22Rv1 (cell line): ENCODE data around the gene DENND2C.

ENCODE experiments used
- ZFX ChIP-seq: fragments of 450-650 bp; IDR thresholded peaks from 2 replicates; pipeline ENCODE4 v1.6.1; 2017; ENCODE audit warnings: antibody characterized with exemption, borderline replicate concordance
- TF ChIP-seq, protein P1 (sequence below): fragments of 450-650 bp; IDR thresholded peaks from 2 replicates; pipeline ENCODE4 v1.5.1; 2017; ENCODE audit warnings: mild to moderate bottlenecking

DNA sequence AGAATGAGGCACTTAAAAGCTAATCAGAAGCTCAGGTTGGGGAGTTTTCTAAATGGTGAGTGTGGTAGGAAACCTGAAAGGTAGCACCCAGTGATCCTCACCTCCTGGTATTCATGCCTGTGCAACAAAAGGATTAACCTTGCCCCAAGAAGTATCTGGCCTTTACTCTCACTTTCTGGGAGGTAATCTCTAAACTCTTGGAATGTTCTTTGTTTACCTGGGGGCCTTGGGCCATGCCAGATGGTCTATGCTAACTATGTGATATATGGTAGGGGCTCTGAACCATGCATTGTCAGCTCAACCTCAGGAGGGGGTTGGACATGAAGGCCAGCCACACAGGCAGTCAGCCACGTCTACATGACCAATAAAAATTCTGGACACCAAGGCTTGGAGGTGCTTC, 134.4 kb downstream of the DENND2C start:
- TF ChIP-seq, protein P1, sequence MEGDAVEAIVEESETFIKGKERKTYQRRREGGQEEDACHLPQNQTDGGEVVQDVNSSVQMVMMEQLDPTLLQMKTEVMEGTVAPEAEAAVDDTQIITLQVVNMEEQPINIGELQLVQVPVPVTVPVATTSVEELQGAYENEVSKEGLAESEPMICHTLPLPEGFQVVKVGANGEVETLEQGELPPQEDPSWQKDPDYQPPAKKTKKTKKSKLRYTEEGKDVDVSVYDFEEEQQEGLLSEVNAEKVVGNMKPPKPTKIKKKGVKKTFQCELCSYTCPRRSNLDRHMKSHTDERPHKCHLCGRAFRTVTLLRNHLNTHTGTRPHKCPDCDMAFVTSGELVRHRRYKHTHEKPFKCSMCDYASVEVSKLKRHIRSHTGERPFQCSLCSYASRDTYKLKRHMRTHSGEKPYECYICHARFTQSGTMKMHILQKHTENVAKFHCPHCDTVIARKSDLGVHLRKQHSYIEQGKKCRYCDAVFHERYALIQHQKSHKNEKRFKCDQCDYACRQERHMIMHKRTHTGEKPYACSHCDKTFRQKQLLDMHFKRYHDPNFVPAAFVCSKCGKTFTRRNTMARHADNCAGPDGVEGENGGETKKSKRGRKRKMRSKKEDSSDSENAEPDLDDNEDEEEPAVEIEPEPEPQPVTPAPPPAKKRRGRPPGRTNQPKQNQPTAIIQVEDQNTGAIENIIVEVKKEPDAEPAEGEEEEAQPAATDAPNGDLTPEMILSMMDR, result no peak
- TF ChIP-seq ZFX, result no peak
